Measurements from ENCODE around the gene STK16. TPM values are rescaled to one million over a fixed set of nuclear protein-coding genes. Genes with fewer than 3 reads are reported as not detected.

The STK16 gene
- total and polyA plus RNA-seq, 2 of the 13 experiments (the other 11 are each of a cell fraction or from before 2014, with no cell fraction given): 28.0 to 50.9 TPM

GRCh38 chr2:219207884-219208740 is 37.2 kb upstream of the STK16 start (continued):
- TF ChIP-seq, protein P1, sequence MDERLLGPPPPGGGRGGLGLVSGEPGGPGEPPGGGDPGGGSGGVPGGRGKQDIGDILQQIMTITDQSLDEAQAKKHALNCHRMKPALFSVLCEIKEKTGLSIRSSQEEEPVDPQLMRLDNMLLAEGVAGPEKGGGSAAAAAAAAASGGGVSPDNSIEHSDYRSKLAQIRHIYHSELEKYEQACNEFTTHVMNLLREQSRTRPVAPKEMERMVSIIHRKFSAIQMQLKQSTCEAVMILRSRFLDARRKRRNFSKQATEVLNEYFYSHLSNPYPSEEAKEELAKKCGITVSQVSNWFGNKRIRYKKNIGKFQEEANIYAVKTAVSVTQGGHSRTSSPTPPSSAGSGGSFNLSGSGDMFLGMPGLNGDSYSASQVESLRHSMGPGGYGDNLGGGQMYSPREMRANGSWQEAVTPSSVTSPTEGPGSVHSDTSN (CRISPR knock-in tag; IDR thresholded peaks at IDR 0.05): peak; percentile 32; the same call in 1 of the 2 replicates
- TF ChIP-seq ZSCAN22 (CRISPR knock-in tag; IDR thresholded peaks at IDR 0.05) (no peak), ZNF460 (CRISPR knock-in tag; IDR thresholded peaks at IDR 0.05; ENCODE audit: borderline replicate concordance) (no peak; the same call in 1 of the 2 replicates), JARID2 (CRISPR knock-in tag; IDR thresholded peaks at IDR 0.05; ENCODE audit: insufficient replicate concordance) (peak; percentile 71), MTA3 (CRISPR knock-in tag; IDR thresholded peaks at IDR 0.05) (no peak), KDM5A (IDR thresholded peaks at IDR 0.05; ENCODE audit: borderline replicate concordance, low read length) (no peak), CBFB (CRISPR knock-in tag; IDR thresholded peaks at IDR 0.05) (peak; percentile 30; the same call in 1 of the 2 replicates), ZNF20 (CRISPR knock-in tag; IDR thresholded peaks at IDR 0.05) (no peak), HDAC2 (CRISPR knock-in tag; IDR thresholded peaks at IDR 0.05) (peak; percentile 94), ZNF260 (CRISPR knock-in tag; IDR thresholded peaks at IDR 0.05; ENCODE audit: borderline replicate concordance, low read depth) (no peak), NR0B2 (CRISPR knock-in tag; IDR thresholded peaks at IDR 0.05) (0 out of 2 replicates have a peak, but pooled peaks have one; percentile 6), ARNT (IDR thresholded peaks at IDR 0.05) (no peak), ASH2L (IDR thresholded peaks at IDR 0.05; ENCODE audit: insufficient read length, low read depth, low read length) (peak; percentile 95), ZBTB7A (CRISPR knock-in tag; IDR thresholded peaks at IDR 0.05) (peak; percentile 93), MTF2 (CRISPR knock-in tag; IDR thresholded peaks at IDR 0.05; ENCODE audit: borderline replicate concordance) (no peak), KDM6A (CRISPR knock-in tag; IDR thresholded peaks at IDR 0.05; ENCODE audit: low read depth) (peak; percentile 92), SPEN (CRISPR knock-in tag; IDR thresholded peaks at IDR 0.05; ENCODE audit: low read depth) (peak; percentile 63), STAG1 (CRISPR knock-in tag; IDR thresholded peaks at IDR 0.05) (no peak), ZNF253 (CRISPR knock-in tag; IDR thresholded peaks at IDR 0.05; ENCODE audit: borderline replicate concordance) (no peak), ZBTB37 (CRISPR knock-in tag; IDR thresholded peaks at IDR 0.05) (peak; percentile 34; the same call in 1 of the 2 replicates)
- TF ChIP-seq, protein P2, sequence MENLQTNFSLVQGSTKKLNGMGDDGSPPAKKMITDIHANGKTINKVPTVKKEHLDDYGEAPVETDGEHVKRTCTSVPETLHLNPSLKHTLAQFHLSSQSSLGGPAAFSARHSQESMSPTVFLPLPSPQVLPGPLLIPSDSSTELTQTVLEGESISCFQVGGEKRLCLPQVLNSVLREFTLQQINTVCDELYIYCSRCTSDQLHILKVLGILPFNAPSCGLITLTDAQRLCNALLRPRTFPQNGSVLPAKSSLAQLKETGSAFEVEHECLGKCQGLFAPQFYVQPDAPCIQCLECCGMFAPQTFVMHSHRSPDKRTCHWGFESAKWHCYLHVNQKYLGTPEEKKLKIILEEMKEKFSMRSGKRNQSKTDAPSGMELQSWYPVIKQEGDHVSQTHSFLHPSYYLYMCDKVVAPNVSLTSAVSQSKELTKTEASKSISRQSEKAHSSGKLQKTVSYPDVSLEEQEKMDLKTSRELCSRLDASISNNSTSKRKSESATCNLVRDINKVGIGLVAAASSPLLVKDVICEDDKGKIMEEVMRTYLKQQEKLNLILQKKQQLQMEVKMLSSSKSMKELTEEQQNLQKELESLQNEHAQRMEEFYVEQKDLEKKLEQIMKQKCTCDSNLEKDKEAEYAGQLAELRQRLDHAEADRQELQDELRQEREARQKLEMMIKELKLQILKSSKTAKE (CRISPR knock-in tag; IDR thresholded peaks at IDR 0.05; ENCODE audit: borderline replicate concordance): peak; percentile 45; the same call in 1 of the 2 replicates
- TF ChIP-seq, protein P3, sequence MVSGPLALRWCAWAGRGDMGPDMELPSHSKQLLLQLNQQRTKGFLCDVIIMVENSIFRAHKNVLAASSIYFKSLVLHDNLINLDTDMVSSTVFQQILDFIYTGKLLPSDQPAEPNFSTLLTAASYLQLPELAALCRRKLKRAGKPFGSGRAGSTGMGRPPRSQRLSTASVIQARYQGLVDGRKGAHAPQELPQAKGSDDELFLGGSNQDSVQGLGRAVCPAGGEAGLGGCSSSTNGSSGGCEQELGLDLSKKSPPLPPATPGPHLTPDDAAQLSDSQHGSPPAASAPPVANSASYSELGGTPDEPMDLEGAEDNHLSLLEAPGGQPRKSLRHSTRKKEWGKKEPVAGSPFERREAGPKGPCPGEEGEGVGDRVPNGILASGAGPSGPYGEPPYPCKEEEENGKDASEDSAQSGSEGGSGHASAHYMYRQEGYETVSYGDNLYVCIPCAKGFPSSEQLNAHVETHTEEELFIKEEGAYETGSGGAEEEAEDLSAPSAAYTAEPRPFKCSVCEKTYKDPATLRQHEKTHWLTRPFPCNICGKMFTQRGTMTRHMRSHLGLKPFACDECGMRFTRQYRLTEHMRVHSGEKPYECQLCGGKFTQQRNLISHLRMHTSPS (CRISPR knock-in tag; IDR thresholded peaks at IDR 0.05; ENCODE audit: low read depth): peak; percentile 91
